B cell (primary cell): ENCODE data around the gene UCK1.

Source experiments
- EZH2 ChIP-seq: IDR thresholded peaks from 2 replicates; pipeline ENCODE4 v1.6.1; 2012; ENCODE audit warnings: borderline replicate concordance, low read depth, mild to moderate bottlenecking, moderate library complexity, low read length; ENCODE audit not compliant: insufficient read depth, poor library complexity, severe bottlenecking
- TF ChIP-seq, protein P1 (sequence below): fragments of 200-600 bp; IDR thresholded peaks from one replicate; pipeline ENCODE4 v1.8.0; 2022; ENCODE audit warnings: antibody characterized with exemption, mild to moderate bottlenecking

DNA sequence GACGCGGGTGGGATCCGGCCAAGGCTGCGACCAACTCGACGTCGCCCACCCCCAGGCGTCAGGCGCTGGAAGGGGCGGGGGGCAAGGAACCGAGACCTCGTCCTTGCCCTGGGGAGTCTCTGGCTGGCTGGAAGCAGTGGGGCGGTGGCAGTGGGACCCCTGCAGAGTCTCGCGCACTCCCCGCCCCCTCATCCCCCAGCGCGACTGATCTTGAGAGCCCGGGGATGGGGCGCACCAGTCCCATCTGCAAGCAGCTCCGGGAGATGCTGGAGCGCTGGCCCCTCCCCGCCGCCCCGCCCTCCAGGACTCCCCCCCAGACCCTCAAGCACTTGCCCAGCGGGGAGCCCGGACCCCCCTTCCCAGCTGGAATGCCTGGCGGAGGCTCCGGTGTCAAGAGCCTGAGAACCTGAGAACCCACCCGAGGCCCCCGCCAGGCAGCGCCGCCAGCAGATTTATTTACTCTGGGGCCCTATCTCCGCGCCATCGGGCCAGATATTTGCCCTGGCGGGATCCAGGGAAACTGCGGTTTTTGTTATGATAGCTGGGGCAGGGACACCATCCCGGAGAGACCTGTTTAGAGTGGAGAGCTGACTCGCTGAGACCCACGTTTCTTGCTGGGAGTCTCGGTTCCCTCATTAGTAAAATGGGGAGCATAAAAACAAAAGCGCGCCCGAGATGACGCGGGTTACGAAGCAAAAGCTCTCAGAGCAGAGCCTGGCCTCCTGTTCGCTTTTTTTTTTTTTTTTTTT, 15.4 kb upstream of the UCK1 start:
- TF ChIP-seq, protein P1, sequence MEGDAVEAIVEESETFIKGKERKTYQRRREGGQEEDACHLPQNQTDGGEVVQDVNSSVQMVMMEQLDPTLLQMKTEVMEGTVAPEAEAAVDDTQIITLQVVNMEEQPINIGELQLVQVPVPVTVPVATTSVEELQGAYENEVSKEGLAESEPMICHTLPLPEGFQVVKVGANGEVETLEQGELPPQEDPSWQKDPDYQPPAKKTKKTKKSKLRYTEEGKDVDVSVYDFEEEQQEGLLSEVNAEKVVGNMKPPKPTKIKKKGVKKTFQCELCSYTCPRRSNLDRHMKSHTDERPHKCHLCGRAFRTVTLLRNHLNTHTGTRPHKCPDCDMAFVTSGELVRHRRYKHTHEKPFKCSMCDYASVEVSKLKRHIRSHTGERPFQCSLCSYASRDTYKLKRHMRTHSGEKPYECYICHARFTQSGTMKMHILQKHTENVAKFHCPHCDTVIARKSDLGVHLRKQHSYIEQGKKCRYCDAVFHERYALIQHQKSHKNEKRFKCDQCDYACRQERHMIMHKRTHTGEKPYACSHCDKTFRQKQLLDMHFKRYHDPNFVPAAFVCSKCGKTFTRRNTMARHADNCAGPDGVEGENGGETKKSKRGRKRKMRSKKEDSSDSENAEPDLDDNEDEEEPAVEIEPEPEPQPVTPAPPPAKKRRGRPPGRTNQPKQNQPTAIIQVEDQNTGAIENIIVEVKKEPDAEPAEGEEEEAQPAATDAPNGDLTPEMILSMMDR, result no peak
- TF ChIP-seq EZH2, result no peak
